CD4-positive, alpha-beta T cell treated with Interleukin-17A for 1 hour (primary cell): ENCODE measurements around the gene ACOT13.
"Not testable (repeated sequence)": the region's sequence is repeated elsewhere in the genome, so short reads cannot be mapped to it uniquely, and the experiment has no call there.

Source experiments
- DNase-seq: peaks from one replicate; pipeline ENCODE4 v3.0.0-alpha.2; 2020

ACOT13 gene

DNA sequence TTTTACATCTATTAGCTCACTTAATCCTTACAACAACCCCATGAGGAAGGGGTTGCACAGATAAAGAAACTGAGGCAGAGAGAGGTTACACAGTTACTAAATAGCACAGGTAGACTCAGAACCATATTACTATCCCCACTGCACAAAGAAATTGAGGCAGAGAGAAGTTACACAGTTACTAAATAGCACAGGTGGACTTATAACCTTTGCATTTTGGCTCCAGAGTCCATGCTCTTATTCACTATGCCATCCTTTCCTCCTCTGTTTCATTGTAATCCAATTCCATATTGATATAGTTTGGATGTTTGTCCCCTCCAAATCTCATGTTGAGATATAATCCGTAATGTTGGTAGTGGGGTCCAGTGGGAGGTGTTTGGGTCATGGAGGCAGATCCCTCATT is 3.7 kb upstream of the ACOT13 start:
- DNase-seq, result no peak

GRCh38 chr6:24664046-24664987 is 2.6 kb upstream of the ACOT13 start:
- DNase-seq, result no peak

- no peak for DNase-seq
Observed at GRCh38 chr6:24666097-24666640, 708 bp upstream of the ACOT13 start.

DNA sequence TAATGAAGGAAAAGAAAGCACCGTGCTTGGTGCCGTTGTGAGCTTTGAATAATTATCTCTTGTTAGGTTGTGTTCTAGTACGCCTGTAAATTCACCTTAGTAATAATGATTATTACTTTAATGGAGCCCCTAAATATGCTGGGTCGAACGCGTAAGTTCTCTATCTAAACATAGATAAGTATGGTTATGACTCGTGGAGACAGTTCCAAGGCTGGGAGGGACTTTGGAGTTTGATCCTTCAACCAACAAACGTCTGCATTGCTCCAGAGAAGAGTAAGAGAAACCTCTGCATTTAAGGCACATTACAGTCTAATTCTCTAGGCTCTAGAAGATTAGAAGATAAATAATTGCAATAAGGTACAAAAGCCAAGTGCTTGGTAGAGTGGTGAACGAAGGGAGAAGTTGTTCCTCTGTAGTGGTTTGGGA is 514 bp downstream of the ACOT13 start:
- no peak for DNase-seq

DNA sequence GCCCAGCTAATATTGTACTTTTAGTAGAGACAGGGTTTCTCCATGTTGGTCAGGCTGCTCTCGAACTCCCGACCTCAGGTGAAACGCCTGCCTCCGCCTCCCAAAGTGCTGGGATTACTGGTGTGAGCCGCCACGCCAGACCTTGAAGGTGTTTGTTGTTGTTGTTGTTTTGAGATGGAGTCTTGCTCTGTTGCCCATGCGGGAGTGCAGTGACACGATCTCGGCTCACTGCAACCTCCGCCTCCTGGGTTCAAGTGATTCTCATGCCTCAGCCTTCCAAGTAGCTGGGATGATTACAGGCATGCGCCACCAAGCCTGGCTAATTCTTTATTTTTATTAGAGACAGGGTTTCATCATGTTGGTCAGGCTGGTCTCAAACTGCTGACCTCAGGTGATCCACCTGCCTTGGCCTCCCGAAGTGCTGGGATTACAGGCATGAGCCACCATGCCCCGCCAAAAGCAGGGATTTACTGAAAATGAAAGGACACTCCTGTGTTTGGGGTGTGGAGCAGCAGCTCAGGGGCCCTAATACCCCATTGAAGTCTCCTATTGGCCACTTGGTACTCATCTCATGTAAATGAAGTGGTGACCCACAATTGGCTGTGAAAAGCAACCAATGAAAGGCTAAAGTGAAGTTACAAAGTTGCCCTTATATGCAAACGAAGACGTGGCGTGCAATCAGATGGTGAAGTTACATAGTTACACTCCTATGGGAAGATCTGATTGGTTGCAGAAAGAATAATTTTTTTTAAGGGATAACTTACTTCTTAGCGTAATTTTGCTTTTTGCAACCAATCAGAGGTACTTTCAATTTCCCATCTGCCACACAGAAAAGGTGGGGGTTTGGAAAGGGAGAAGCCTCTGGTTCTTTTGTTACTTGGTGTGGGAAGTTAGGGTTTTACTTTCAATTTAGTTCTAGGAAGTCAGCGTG is 1.5 kb downstream of the ACOT13 start:
- peak; percentile 25 for DNase-seq

DNA sequence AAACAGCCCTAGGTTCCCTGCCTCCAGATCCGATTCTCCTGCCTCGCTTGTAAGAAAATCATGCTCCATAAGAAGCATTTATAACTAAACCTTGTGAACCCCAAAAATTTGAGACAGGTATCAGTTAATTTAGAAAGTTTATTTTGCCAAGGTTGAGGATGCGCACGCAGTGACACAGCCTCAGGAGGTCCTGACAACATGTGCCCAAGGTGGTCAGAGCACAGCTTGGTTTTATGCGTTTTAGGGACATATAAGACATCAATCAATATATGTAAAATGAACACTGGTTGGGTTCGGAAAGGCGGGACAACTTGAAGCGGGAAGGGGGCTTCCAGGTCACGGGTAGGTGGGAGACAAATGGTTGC is 2.1 kb downstream of the ACOT13 start:
- no peak for DNase-seq

DNA sequence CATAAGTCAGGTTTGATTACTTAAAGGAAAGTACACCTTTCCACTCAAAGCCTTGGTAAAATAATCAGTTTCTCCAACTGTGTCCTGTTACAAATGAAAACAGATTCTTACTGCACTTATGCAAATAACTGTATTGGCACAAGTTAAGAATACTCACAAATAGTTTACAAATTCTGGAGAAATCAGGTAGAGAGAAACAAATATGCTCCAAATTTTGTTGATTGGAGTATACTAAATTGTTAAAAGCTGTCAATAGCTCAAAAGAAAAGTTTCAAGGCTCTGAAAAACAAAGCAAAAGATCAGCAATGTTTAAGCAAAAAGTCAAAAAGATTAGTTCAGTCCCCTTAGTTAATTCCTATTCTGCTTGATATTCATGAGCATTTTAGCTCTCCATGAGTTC is 3.6 kb downstream of the ACOT13 start:
- DNase-seq, result not testable (repeated sequence)

GRCh38 chr6:24671077-24671476 is 4.2 kb downstream of the ACOT13 start:
- not testable (repeated sequence) for DNase-seq

DNA sequence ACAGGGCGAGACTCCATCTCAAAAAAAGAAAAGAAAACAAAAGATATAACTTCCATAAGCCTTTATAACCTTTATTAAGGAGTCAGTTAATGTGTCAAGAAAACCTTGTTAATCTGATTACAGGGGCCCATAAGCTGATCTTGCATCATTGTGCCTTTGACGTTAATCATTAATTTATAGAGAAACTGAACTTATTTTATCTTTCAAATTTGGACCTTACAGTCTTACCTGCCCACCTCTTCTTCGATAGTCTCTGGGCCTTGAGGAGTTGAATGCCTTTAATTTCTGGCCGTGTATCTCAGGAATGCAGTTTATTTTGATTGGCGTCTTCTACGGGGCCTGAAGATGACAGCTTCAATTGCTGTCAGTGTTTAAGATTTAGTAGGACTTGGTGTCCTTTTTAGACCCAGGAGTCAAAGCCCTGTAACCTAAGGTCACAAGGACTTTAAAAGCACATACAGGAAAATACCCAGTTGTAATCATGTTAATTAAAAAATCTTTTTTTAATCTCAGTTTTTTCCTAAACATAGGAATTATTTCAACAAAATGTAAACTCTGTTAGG is 5.8 kb downstream of the ACOT13 start:
- no peak for DNase-seq

- no peak for DNase-seq
Observed at GRCh38 chr6:24673625-24674024, 6.7 kb downstream of the ACOT13 start.

- DNase-seq, result not testable (repeated sequence)
Observed at GRCh38 chr6:24678792-24679352, 12.0 kb downstream of the ACOT13 start.

DNA sequence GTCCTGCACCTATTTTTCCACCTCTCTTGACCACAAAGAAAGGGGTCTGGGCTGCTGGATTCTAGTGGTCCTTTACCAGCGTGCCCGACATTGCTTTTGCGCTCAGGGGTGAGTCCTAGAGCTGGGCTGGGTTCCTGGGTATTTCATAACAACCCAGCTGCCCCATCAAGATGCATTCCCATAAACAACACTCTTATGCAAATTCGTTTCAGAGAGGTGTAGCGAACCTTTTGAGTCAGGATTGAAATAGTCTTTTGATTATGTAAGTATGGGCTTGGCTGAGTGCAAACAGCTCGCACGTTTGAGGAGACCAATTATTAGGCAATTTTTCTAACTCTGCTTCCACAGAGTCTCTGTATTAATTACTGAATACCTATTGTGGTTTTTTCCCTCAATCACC is 13.7 kb downstream of the ACOT13 start:
- DNase-seq, result no peak

GRCh38 chr6:24683297-24684296 is 16.7 kb downstream of the ACOT13 start:
- no peak for DNase-seq

GRCh38 chr6:24686408-24686807 is 19.5 kb downstream of the ACOT13 start:
- DNase-seq, result no peak

DNA sequence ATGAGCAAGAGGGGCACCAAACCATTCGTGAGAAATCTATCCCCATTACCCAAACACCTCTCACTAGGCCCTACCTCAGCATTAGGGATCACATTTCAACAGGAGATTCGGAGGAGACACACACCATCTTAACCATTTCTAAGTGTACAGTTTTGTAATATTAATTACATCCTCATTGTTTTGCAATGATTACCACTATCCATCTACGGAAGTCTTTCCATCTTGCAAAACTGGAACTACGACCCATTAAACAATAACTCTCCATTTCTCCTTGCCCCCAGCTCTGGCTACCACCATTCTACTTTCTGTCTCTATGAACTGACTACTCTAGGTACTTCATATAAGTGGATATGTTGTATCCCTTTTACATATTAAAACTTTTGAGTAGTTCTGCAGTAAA is 20.1 kb downstream of the ACOT13 start:
- no peak for DNase-seq

GRCh38 chr6:24689964-24690363 is 23.1 kb downstream of the ACOT13 start:
- DNase-seq, result no peak

DNA sequence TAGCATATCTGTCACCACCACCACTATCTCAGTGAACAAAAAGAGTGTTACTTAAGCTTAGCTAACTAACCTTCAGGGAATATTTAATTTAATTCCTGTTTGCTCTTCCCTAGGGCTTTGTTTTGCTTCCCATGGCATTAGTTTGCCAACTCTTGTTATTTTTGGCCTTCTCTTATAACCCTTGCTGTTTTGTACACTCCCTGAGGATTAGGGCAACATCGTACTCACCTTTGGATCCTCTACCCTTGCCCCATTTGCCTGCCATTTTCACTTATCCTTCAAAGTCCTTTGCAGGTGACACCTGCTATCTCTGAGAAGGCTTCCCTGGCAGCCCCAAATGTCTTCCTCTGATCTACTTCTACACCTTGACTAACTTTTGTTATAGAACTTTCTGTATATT is 23.7 kb downstream of the ACOT13 start:
- no peak for DNase-seq

GRCh38 chr6:24691550-24691949 is 24.7 kb downstream of the ACOT13 start:
- DNase-seq, result no peak

- no peak for DNase-seq
Observed at GRCh38 chr6:24692003-24692402, 25.1 kb downstream of the ACOT13 start.

DNA sequence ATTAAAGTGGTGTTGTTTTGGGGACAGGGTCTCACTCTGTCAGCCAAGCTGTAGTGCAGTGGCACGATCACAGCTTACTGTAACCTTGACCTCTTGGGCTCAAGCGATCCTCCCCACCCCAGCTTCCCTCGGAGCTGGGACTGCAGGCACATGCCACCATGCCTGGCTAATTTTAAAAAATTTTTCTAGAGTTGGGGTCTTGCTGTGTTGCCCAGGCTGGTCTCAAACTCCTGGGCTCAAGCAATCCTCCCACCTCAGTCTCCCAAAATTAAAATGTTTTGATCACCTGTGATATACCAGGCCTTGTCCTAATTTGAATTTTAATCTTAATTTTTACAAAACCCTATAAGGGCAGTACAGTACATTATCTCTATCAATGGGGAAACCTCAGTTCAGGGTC is 25.5 kb downstream of the ACOT13 start:
- DNase-seq, result no peak

GRCh38 chr6:24692848-24693592 is 26.1 kb downstream of the ACOT13 start:
- DNase-seq, result no peak
